ENCODE results near the gene SFR1. TPM values are rescaled to one million over a fixed set of nuclear protein-coding genes. Genes with fewer than 3 reads are reported as not detected.

The SFR1 gene
- total and polyA plus RNA-seq, 2 donors, result 6.8 to 13.6 TPM

DNA sequence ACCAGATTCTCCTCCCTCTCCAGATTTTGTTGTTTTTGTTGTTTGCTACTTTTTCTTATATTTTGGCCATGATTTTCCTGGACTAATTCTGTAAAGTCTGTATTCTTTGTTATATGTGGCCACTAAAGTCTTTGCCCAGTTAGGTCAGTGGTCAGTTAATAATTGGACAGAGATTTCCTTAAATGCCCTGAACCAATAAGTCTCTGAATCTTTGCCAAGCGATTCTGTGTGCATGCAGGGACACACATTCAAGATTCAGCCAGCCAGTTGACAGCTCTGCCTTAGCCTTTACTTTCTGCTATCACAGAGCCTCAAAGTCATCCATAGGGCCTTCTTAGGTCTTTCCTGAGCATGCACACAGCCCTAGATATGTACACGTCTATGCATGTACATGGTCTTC lies 25.3 kb upstream of the SFR1 start:
- no peak for DNase-seq (ENCODE audit: extremely low spot score)
- H3K27ac ChIP-seq (ENCODE audit: low read depth), result no peak overlapping the region
- H3K36me3 ChIP-seq (ENCODE audit: insufficient read depth), result no peaks in the 10 kb centered on the region
- no peaks in the 10 kb centered on the region for H3K4me1 ChIP-seq (ENCODE audit: insufficient read depth)
- no peak overlapping the region for H3K4me3 ChIP-seq (ENCODE audit: low read depth, low read length)
- WGBS, result 86% methylated on average over 2 of the region's 2 CpGs

- 92% methylated on average over 4 of the region's 4 CpGs for WGBS
- DNase-seq (ENCODE audit: extremely low spot score), result no peak
- no peak overlapping the region for H3K27ac ChIP-seq (ENCODE audit: low read depth)
- H3K4me1 ChIP-seq (ENCODE audit: insufficient read depth), result no peaks in the 10 kb centered on the region
- no peak overlapping the region for H3K4me3 ChIP-seq (ENCODE audit: low read depth, low read length)
- H3K36me3 ChIP-seq (ENCODE audit: insufficient read depth), result no peaks in the 10 kb centered on the region
Observed at GRCh38 chr10:104098358-104098925, 23.5 kb upstream of the SFR1 start.

DNA sequence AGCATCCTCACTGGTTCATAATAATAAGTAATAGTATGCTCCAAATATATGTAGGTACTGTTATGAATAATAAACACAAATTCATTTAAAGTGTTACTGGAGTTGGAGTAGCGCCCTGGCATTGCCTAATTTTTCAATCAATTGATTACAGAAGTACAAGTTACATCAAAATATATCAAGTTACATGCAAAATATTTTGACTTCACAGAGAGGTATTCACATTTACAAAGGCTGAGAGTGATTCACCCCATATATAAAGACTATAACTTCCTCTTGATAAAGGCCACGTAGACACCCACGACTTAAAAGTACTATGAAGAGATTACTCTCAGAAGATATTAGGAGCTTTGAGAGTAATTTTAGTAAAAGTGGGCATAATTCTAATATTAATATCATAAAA lies 22.7 kb upstream of the SFR1 start:
- 78% methylated on average over 3 of the region's 3 CpGs for WGBS
- no peak for DNase-seq (ENCODE audit: extremely low spot score)
- Histone ChIP-seq H3K36me3 (ENCODE audit: insufficient read depth) (no peaks in the 10 kb centered on the region), H3K27ac (ENCODE audit: low read depth) (no peak overlapping the region), H3K4me3 (ENCODE audit: low read depth, low read length) (no peak overlapping the region), H3K4me1 (ENCODE audit: insufficient read depth) (no peaks in the 10 kb centered on the region)

DNA sequence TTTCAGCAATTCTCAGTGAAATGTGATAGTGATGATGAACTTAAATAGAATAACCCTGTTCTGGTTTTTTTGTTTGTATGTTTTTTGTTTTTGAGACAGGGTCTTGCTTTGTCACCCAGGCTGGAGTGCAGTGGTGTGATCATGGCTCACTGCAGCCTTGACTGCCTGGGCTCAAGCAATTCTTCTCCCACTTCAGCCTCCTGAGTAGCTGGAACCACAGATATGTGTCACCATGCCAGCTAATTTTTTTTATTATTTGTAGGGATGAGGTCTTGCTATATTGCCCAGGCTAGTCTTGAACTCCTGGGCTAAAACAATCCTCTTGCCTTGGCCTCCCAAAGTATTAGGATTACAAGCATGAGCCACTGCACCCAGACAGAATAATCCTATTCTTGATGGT lies 22.0 kb upstream of the SFR1 start:
- no peak for DNase-seq (ENCODE audit: extremely low spot score)
- Histone ChIP-seq H3K36me3 (ENCODE audit: insufficient read depth) (peaks cover 2% of the 10 kb centered on the region), H3K27ac (ENCODE audit: low read depth) (no peak overlapping the region), H3K4me1 (ENCODE audit: insufficient read depth) (no peaks in the 10 kb centered on the region), H3K4me3 (ENCODE audit: low read depth, low read length) (no peak overlapping the region)

DNA sequence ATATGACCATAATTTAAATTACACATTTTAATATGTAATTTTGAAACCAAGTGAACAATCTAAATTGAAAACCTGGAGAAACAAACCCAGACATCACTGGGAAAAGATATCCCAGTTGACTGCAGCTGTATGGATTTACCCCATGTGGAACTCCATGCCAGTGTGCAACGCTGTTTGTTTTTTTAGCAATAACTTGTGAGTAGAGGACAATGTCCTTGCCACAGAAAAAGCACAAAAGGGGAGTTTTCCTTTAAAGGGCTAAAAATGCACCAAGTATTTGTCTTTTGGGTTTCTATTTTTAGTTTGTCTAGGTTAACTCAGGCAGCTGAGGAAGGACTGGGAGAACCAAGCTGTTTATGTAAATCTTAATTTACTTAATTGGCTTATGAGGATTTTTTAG lies 21.2 kb upstream of the SFR1 start:
- H3K4me1 ChIP-seq (ENCODE audit: insufficient read depth), result no peaks in the 10 kb centered on the region
- H3K36me3 ChIP-seq (ENCODE audit: insufficient read depth), result peaks cover 2% of the 10 kb centered on the region
- H3K4me3 ChIP-seq (ENCODE audit: low read depth, low read length), result no peak overlapping the region
- no peak overlapping the region for H3K27ac ChIP-seq (ENCODE audit: low read depth)
- 0% methylated on average over 1 of the region's 1 CpG for WGBS
- no peak for DNase-seq (ENCODE audit: extremely low spot score)

- 55% methylated on average over 1 of the region's 1 CpG for WGBS
- no peaks in the 10 kb centered on the region for H3K4me1 ChIP-seq (ENCODE audit: insufficient read depth)
Observed at GRCh38 chr10:104101902-104102301, 20.1 kb upstream of the SFR1 start.

GRCh38 chr10:104103956-104104355 lies 18.0 kb upstream of the SFR1 start:
- no peak for DNase-seq (ENCODE audit: extremely low spot score)
- 48% methylated on average over 1 of the region's 1 CpG for WGBS
- H3K36me3 ChIP-seq (ENCODE audit: insufficient read depth), result peaks cover 2% of the 10 kb centered on the region
- H3K4me1 ChIP-seq (ENCODE audit: insufficient read depth), result no peaks in the 10 kb centered on the region
- H3K27ac ChIP-seq (ENCODE audit: low read depth), result no peak overlapping the region
- H3K4me3 ChIP-seq (ENCODE audit: low read depth, low read length), result no peak overlapping the region

More at GRCh38 chr10:104101902-104102301, 20.1 kb upstream of the SFR1 start:
- H3K4me3 ChIP-seq (ENCODE audit: low read depth, low read length), result no peak overlapping the region
- peaks cover 2% of the 10 kb centered on the region for H3K36me3 ChIP-seq (ENCODE audit: insufficient read depth)
- no peak overlapping the region for H3K27ac ChIP-seq (ENCODE audit: low read depth)
- no peak for DNase-seq (ENCODE audit: extremely low spot score)

DNA sequence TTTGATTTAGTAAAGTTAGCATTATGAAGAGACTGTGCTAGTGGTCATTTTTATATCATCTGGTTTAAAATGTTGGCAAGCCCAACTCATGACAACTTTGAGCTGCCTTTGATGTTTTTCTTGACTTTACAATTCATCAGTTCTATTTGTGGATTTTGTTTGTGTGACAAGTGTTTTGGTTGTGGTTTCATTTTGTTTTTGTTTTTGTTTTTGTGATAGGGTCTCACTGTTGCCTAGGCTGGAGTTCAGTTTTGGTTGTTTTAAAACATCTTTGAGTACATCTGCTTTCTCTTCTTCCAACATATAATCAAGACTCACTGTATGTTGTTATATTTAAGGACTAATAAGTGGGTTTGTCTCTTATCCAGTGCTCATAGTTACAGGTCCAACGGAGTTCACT lies 17.6 kb upstream of the SFR1 start:
- no peaks in the 10 kb centered on the region for H3K4me1 ChIP-seq (ENCODE audit: insufficient read depth)
- DNase-seq (ENCODE audit: extremely low spot score), result no peak
- H3K4me3 ChIP-seq (ENCODE audit: low read depth, low read length), result no peak overlapping the region
- WGBS, result 0% methylated on average over 1 of the region's 1 CpG
- H3K36me3 ChIP-seq (ENCODE audit: insufficient read depth), result peaks cover 2% of the 10 kb centered on the region
- no peak overlapping the region for H3K27ac ChIP-seq (ENCODE audit: low read depth)

DNA sequence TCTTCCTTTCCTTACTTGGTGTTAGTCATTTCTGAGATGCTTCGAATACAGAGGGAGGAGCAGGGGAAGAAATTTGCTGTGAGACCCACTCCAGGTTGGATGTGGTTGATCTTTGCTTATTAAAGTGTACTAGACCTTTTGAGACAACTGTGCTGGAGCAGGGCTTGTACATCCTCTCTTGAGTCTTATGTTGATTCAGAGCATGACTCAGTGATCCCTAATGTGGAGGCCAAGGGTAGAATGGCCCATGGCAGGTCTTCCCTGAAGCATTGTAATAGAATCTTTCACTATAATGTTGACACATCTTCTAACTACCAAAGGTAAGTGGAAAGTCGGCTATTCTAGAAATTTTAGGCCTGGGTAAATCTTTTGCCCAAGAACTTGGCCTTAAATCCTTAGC lies 17.0 kb upstream of the SFR1 start:
- H3K36me3 ChIP-seq (ENCODE audit: insufficient read depth), result peaks cover 2% of the 10 kb centered on the region
- 87% methylated on average over 2 of the region's 2 CpGs for WGBS
- DNase-seq (ENCODE audit: extremely low spot score), result no peak
- no peak overlapping the region for H3K27ac ChIP-seq (ENCODE audit: low read depth)
- H3K4me3 ChIP-seq (ENCODE audit: low read depth, low read length), result no peak overlapping the region
- H3K4me1 ChIP-seq (ENCODE audit: insufficient read depth), result no peaks in the 10 kb centered on the region

- Histone ChIP-seq H3K36me3 (ENCODE audit: insufficient read depth) (no peaks in the 10 kb centered on the region), H3K4me3 (ENCODE audit: low read depth, low read length) (no peak overlapping the region), H3K4me1 (ENCODE audit: insufficient read depth) (no peaks in the 10 kb centered on the region), H3K27ac (ENCODE audit: low read depth) (no peak overlapping the region)
- no peak for DNase-seq (ENCODE audit: extremely low spot score)
- 53% methylated on average over 3 of the region's 3 CpGs for WGBS
Observed at GRCh38 chr10:104109908-104110662, 11.9 kb upstream of the SFR1 start.

DNA sequence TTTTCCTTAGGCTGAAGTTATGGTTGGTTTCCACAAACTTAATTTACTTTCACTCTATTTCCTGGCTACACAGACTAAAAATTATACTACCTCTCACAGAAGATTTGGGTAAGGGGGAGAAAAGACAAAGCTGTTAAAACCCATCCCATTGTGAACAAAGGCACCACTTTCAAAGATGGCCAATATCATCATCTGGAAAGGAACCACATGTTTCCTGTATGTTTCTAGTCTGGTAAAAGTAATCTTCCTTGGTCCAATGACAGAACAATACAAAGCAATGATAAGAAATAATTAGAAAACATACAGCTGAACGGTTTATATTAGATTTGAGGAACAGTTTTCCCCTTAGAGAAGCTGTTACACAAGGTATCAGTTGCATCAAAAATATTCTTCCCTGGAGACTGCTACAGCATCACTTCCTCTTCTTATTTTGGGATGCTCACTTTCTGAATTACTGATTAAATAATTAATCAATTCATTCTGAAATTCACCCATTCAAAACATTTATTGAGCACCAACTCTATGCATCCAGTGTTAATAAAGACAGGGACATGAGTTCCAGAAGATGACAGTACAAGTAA lies 8.5 kb upstream of the SFR1 start:
- Histone ChIP-seq H3K27ac (ENCODE audit: low read depth) (no peak overlapping the region), H3K4me3 (ENCODE audit: low read depth, low read length) (no peak overlapping the region), H3K36me3 (ENCODE audit: insufficient read depth) (no peaks in the 10 kb centered on the region), H3K4me1 (ENCODE audit: insufficient read depth) (no peaks in the 10 kb centered on the region)
- no peak for DNase-seq (ENCODE audit: extremely low spot score)
- WGBS, result 37% methylated on average over 1 of the region's 1 CpG

DNA sequence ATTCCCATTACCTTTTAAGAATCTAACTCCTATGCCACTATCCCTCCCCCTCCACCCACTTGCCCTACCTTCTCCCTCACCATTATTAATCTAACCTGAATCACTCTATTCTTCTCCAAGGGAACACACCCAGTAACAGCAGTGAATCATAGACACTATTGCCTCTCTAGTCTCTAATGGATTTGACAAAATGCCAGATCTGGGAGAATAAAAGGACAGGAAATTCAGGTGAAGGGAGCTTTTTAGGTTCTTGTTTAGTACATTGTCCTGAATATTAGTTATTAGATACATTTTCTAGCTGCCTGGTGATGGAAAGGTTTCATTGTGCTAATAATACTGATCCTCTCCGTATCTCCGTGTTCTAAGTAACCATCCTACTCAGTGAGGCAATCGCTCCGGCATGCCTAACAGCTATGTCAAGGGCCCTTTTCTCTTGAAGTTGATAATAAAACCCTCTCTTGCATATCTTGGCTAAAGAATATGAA lies 4.1 kb upstream of the SFR1 start:
- Histone ChIP-seq H3K27ac (ENCODE audit: low read depth) (no peak overlapping the region), H3K4me1 (ENCODE audit: insufficient read depth) (peaks cover 2% of the 10 kb centered on the region), H3K36me3 (ENCODE audit: insufficient read depth) (no peaks in the 10 kb centered on the region), H3K4me3 (ENCODE audit: low read depth, low read length) (no peak overlapping the region)
- DNase-seq (ENCODE audit: extremely low spot score), result no peak
- WGBS, result 89% methylated on average over 4 of the region's 4 CpGs

- H3K4me1 ChIP-seq (ENCODE audit: insufficient read depth), result peaks cover 2% of the 10 kb centered on the region
- no peaks in the 10 kb centered on the region for H3K36me3 ChIP-seq (ENCODE audit: insufficient read depth)
- 29% methylated on average over 3 of the region's 3 CpGs for WGBS
- no peak overlapping the region for H3K4me3 ChIP-seq (ENCODE audit: low read depth, low read length)
- no peak for DNase-seq (ENCODE audit: extremely low spot score)
- H3K27ac ChIP-seq (ENCODE audit: low read depth), result peak overlapping the region; percentile 19
Observed at GRCh38 chr10:104119996-104120395, 2.0 kb upstream of the SFR1 start.

GRCh38 chr10:104120512-104120902 lies 1.5 kb upstream of the SFR1 start:
- 28% methylated on average over 2 of the region's 2 CpGs for WGBS
- Histone ChIP-seq H3K4me3 (ENCODE audit: low read depth, low read length) (peak overlapping the region; percentile 18), H3K27ac (ENCODE audit: low read depth) (peak overlapping the region; percentile 92), H3K4me1 (ENCODE audit: insufficient read depth) (peaks cover 2% of the 10 kb centered on the region), H3K36me3 (ENCODE audit: insufficient read depth) (no peaks in the 10 kb centered on the region)
- no peak for DNase-seq (ENCODE audit: extremely low spot score)
